ENCODE results near the gene DNAJC15.
"Not testable (repeated sequence)": the region's sequence is repeated elsewhere in the genome, so short reads cannot be mapped to it uniquely, and the experiment has no call there.

The DNAJC15 gene

GRCh38 chr13:43045302-43045773 lies 22.0 kb downstream of the DNAJC15 start:
- not testable (repeated sequence) for DNase-seq (ENCODE audit: low read depth)

- DNase-seq (ENCODE audit: low read depth): no peak
Measured at GRCh38 chr13:43046259-43046658, 22.9 kb downstream of the DNAJC15 start.

DNA sequence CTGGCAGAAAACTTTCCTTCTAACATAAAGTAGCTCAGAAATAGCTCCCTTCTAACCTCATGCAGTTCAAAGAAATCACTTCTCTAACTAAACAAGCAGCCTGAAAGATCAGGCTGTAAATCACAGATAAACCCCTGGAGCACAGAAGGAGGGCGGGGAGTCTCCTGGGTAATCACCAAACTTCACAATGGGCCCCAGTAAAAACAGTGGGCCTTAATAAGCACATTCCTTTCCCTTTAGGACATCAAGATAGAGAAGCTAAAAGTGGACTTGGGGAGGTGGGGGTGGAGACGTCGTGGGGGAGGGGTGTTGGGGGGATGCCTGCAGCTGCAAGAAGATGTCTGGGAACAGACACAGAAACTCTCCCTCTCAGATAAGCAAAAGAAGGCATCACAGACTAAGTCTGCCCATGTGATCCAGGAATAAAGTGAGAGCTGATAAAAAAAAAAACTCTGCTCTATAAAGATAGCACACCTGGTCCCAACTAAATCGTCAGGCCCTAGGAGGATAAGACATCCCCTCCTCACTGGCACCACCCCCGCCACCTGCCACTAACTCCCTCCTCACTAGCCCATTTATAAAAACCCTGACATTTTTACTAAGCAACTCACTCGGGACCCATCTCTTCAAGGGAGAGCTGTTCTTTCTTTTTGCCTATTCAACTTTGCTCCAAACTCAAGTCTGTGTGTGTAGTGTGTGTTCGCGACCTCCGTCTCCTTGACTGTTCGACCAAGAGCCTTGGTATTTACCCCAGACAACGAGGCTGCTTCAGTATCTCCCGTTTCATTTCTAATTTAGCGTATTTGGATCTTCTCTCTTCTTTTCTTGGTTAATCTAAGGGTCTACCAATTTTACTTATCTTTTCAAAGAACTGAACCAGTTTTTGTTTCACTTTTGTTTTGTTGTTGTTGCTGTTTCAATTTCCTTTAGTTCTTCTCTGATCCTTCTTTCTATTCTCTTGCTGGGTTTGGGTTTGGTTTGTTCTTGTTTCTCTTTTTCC lies 31.7 kb downstream of the DNAJC15 start:
- peak; percentile 14 for DNase-seq (ENCODE audit: low read depth)

DNA sequence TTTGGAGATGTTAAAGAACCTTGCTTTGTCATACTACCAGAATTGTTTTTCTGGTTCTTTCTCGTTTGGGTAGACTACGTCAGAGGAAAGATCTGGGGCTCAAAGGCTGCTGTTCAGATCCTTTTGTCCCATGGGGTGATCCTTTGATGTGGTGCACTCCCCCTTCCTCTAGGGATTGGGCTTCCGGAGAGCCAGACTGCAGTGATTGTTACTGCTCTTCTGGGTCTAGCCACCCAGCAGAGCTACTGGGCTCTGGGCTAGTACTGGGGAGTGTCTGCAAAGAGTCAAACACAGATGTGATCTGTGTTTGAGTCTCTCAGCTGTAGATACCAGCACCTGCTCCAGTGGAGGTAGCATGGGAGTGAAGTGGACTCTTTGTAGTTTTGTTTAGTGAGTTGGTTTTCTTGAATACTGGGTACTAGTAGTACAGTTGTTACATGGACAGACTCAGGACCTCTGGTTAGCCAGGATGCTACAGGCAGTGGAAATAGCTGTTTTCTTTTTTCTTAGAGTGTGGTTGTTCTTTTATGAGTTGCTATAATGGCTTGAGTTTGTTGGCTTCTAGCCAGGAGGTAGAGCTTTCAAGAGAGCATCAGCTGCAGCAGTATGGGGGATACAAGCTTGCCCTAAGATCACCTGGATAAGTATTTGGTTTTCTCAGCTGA lies 34.4 kb downstream of the DNAJC15 start:
- DNase-seq (ENCODE audit: low read depth): no peak

DNA sequence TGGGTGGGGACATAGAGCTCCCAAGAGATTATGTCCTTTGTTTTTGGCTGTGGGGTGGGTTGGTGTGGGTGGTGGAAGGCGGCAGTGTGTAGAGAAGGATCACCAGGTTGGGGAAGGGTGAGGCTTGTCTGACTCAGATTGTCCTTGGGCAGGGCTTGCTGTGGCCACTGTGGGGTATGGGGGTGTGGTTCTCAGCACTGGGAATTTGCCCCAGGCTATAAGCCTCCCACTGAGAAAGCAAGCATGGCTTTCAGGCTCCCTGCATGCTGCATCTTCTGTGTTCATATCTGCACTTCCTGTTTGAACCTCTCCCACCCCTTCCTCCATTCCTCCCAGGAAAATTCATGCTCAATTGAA lies 34.9 kb downstream of the DNAJC15 start:
- DNase-seq (ENCODE audit: low read depth): peak; percentile 15

DNA sequence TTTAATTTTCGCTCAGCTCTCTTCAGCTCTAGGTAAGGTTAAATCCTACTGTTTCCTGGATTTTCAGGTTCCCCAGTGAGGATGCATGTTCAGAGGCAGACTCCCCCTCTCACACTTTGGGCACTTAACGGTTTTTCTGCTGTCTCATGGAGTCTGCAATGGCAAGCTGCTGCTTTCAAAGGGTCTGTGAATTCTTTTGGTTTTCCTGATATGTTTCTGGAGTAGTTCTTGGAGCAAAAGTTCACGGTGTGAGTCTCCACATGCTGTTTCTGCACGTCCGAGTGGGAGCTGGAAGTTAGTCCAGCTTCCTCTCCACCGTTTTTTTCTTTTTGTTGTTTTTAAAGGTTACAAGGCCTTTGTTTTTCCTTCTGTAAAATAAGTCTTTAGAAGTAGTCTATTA lies 35.4 kb downstream of the DNAJC15 start:
- DNase-seq (ENCODE audit: low read depth): no peak

DNA sequence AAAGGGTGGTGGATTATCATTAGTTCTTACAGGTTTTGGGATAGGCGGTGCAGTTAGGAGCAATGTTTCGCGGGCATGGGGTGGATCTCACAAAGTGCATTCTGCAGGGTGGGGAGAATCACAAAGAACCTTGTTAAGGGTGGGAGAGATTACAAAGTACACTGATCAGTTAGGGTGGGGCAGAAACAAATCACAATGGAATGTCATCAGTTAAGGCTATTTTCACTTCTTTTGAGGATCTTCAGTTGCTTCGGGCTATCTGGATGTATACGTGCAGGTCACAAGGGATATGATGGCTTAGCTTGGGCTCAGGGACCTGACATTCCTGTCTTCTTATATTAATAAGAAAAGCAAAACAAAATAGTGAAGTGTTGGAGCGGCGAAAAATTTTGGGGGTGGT lies 36.4 kb downstream of the DNAJC15 start:
- not testable (repeated sequence) for DNase-seq (ENCODE audit: low read depth)

GRCh38 chr13:43060806-43061205 lies 37.4 kb downstream of the DNAJC15 start:
- DNase-seq (ENCODE audit: low read depth): not testable (repeated sequence)

- no peak for DNase-seq (ENCODE audit: low read depth)
Measured at GRCh38 chr13:43061496-43062280, 38.3 kb downstream of the DNAJC15 start.

DNA sequence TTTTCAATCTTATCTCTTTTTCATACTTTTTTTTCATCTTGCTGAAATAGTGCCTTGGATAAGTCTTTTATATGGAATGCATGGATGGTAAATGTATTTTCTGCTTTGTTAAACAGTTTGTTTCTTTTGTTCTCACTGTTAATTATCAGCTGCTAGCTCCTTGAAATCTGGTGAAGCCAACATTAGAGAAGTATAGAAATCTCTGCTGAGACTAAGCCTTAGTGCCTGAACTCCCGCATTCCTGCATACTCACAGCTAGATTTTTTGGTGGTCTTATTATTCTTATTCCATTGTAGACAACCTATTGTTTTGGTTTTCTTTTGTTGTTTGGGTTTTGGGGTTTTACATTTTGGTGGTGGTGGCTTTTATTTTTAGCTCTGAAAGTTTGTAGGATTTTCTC lies 48.4 kb downstream of the DNAJC15 start:
- DNase-seq (ENCODE audit: low read depth): no peak

DNA sequence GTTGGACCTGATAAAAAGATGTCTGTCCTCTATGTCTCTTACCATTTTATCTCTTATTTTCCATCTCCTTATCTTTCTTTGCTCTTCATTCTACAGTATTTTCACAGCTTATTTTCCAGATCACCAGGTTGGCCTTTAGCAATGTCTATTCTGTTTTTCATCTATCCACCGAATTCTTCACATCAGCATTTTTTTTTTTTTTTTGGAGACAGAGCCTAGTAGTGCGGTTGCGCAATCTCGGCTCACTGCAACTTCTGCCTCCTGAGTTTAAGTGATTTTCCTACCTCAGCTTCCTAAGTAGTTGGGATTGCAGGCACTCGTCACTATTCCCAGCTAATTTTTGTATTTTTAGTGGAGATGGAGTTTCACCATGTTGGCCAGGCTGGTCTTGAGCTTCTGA lies 49.0 kb downstream of the DNAJC15 start:
- no peak for DNase-seq (ENCODE audit: low read depth)

GRCh38 chr13:43074824-43075510 lies 51.6 kb downstream of the DNAJC15 start:
- DNase-seq (ENCODE audit: low read depth): no peak

DNA sequence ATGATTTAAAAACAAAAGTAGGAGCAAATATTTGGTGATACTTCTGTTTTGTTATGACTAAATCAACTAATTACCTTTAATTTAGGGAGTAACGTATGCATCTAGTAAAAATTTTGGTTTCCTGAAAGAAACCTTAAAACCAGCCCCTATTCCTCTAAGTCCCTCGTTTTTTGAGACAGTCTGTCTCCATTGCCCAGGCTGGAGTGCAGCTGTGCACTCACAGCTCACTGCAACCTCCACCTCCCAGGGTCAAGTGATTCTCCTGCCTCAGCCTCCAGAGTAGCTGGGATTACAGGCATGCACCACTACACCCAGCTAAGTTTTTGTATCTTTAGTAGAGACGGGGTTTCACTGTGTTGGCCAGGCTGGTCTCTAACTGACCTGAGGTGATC lies 52.1 kb downstream of the DNAJC15 start:
- DNase-seq (ENCODE audit: low read depth): not testable (repeated sequence)

- no peak for DNase-seq (ENCODE audit: low read depth)
Measured at GRCh38 chr13:43077046-43077445, 53.7 kb downstream of the DNAJC15 start.

- DNase-seq (ENCODE audit: low read depth): no peak
Measured at GRCh38 chr13:43077461-43077860, 54.1 kb downstream of the DNAJC15 start.

DNA sequence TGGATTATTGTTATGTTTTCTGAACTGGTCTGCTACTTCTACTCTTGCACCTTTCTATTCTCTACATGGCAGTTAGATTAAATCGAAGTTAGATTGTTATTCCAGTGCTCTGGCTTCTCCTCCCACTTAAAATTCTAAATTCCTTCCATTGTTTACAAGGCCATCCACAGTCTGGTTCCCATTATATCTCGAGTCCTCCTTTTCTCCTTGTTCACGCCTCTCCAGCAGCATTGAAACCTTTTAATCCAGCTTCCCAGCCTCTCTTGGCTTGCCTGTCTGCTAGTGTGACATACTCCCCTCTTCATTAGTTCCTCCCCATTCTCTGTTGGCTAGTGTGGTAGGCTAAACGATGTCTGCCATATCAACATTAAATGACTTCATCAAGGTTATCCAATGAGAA lies 54.5 kb downstream of the DNAJC15 start:
- no peak for DNase-seq (ENCODE audit: low read depth)

GRCh38 chr13:43078399-43078798 lies 55.0 kb downstream of the DNAJC15 start:
- DNase-seq (ENCODE audit: low read depth): no peak

- no peak for DNase-seq (ENCODE audit: low read depth)
Measured at GRCh38 chr13:43079392-43079931, 56.1 kb downstream of the DNAJC15 start.

DNA sequence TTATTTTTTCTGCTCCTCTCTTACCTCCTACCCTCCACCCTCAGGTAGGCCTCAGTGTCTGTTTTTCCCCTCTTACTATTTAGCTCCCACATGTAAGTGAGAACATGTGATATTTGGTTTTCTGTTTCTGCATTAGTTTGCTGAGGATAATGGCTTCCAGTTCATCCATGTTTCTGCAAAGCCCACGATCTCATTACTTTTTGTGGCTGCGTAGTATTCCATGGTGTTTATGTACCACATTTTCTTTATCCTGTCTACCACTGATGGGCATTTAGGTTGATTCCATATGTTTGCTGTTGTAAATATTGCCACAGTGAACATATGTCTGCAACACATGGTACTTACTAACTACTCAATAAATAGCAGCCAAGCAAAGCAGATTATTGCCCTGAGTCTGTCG lies 56.8 kb downstream of the DNAJC15 start:
- no peak for DNase-seq (ENCODE audit: low read depth)

GRCh38 chr13:43081866-43082265 lies 58.5 kb downstream of the DNAJC15 start:
- no peak for DNase-seq (ENCODE audit: low read depth)

DNA sequence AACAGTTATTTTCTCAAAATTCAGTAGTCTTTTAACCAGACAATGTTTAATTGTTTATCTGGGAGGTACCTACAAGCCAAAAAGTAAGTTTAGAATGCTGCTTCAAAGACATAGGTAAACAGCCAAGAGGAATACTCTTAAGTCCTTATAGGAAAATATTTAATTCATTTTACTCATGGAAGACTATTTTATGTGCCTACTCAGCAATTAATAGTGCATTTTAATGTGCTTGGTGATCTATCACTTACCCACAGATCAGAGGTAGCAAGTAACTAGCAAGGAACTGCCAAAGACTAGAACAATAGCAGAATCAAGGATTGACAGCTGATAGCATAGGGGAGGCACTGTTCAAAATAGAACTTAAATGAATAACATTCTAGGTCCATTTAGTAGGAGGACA lies 60.4 kb downstream of the DNAJC15 start:
- DNase-seq (ENCODE audit: low read depth): no peak

DNA sequence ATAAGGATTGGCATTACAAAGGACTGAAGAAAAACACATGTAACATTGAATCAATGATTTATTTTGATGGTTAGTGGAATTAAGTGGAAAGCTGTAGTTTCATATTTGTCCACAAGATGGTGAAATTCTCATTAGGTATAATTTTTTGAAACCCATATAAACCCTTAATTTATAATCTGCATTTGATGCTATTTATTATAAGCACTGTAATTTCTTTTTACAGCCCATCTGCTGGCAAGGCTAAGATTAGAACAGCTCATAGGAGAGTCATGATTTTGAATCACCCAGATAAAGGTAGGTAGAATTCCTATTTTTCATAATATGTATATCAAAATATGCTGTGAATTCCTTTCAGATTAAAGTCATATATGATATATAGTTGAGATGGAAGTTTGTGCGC lies 62.2 kb downstream of the DNAJC15 start:
- no peak for DNase-seq (ENCODE audit: low read depth)
